ENCODE data around the gene S1PR3.

DNA sequence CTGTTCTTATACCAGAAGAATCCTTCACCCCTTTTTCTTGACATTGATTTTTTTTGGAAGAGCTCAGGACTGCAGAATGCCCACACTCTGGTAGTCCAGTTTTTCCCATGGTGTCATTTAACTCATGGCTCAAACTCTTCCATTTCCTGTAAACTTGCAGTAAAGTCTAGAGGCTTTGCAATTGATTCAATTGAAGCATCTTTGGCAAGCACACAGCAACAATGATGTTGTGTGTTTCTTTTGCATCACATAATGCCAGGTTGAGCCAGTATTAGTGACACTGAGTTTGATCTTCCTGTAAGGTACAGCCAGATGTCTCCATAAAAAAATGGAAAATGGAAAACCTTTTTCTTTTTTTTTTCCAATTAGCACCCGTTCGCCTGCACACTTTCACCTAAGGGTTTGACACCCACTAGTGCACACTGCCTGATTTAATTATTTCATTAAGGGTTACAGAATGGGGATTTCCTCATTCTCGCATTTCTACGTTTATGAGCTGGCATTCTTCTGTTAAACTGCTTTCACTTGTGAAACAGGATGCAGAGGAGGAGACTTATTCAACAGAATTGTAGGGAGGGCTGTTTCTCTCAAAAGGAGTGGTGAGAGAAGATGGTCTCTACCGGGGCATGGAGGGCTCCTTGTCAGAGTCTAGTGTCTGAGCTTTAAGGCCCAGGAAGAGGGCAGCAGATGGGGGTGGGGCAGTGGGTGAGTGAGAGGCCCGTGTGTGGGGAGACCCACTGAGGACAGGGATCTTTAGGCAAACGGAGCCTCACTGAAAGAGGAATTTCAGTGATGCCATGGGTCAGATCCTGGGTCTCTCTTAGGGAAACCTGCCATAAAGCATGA lies 2.2 kb upstream of the S1PR3 start:
- TF ChIP-seq PHF20 (IDR thresholded peaks at IDR 0.05; ENCODE audit: partially characterized antibody) (no peak), TCF3 (CRISPR knock-in tag; IDR thresholded peaks at IDR 0.05) (no peak)
- TF ChIP-seq, protein P1, sequence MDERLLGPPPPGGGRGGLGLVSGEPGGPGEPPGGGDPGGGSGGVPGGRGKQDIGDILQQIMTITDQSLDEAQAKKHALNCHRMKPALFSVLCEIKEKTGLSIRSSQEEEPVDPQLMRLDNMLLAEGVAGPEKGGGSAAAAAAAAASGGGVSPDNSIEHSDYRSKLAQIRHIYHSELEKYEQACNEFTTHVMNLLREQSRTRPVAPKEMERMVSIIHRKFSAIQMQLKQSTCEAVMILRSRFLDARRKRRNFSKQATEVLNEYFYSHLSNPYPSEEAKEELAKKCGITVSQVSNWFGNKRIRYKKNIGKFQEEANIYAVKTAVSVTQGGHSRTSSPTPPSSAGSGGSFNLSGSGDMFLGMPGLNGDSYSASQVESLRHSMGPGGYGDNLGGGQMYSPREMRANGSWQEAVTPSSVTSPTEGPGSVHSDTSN (CRISPR knock-in tag; IDR thresholded peaks at IDR 0.05; ENCODE audit: low read depth) = no peak
- TF ChIP-seq, protein P1 (tag; conservative IDR thresholded peaks at IDR 0.05; ENCODE audit: low read depth) = no peak
- TF ChIP-seq, protein P2, sequence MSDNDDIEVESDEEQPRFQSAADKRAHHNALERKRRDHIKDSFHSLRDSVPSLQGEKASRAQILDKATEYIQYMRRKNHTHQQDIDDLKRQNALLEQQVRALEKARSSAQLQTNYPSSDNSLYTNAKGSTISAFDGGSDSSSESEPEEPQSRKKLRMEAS (CRISPR knock-in tag; IDR thresholded peaks at IDR 0.05) = no peak
